NCI-H1694 treated with DMSO at 0.1 percent for 48 hours (cell line): Measurements from ENCODE around the gene RUBCN.

ENCODE experiments used
- DNase-seq: peaks from one replicate; lab custom pipeline; 2025; lab: John Stamatoyannopoulos, UW

Gene RUBCN

DNA sequence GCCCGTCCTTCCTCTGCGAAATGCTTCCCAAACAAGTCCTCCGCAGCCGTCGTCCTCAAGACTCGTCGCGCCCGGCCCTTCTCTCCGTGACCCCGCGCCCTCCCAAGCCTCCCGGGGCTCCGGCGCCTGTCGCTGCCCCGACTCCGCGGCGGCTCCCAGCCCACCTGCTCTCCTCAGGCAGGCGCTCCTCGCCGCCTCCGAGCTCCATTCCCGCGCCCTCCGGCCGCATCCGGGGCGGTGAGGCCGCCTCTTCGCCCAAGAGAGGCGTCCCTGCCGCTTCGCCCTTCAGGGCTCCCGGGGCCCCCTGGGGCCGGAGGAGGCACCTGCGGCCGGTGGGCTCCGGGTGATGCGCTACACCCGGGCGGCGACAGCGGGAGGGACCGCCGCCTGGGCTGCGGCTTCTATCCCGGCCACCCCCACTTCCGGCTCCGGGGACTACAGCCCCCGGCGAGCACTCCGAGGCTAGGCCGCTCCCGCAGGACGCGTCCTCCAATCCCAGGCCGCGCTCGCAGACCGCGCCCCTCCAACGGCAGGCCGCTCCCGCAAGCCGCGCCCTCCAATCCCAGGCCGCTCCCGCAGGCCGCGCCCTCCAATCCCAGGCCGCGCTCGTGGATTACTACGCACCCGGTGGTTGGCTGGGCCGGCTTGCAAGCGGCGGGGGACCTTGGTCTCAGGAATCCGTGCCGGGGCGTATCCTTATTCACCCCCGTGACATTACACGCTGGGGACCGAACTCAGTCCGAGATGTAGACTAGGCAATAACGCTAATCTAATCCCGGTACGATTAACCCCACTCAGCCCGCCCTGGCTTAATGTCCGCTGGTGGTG lies at the start of gene RUBCN:
Gene RUBCN, minus strand, starts transcription at position 414 of the 828 bp plus-strand sequence. Its CDS starts 185 bp downstream, at position 229.
- DNase-seq, result peak; percentile 93

DNA sequence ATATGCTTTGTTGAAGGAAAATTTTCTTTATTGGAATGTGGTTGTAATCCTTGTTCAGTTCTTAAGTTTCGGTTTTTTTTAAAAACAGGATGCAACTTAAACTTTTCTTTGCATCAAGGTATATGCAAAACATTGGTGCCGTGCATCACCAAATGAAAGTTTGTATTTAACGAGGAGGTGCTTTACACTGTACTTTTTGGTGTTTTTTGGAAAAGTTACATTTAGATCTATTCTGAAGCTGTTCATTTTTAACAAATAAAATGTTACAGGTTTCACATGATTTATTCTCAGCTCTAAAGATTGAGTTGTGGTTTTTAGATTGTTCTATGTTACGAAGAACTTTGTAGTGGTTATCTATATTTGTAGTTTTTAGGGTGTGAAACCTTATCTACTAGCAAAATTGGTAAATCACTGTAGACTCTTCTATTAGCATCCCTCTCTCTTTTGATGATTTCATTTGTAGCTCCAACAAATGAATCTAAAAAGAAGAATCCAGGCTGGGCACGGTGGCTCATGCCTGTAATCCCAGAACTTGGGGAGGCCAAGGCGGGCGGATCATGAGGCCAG lies 47.4 kb upstream of the RUBCN start:
- no peak for DNase-seq

DNA sequence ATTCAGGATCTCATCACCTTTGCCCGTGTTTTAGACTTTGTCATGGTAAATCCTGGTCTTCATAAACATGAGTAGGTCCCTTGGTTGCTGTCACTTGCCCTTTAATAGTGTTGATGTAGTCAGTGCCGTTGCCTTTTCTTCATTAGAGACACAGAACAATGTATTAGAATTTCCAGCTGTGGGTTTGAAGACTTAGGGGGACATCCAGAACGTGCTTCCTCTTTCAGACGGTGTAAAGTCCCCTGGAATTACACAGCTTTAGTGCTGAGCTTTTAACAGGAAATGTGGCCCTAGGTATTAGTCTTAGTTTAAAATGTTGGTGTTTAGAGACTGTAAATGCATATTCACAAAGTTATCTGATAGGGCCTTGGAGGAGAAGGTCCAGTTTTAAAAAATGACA lies 45.5 kb upstream of the RUBCN start:
- DNase-seq, result no peak

GRCh38 chr3:197775317-197775716 lies 38.6 kb upstream of the RUBCN start:
- DNase-seq, result no peak

DNA sequence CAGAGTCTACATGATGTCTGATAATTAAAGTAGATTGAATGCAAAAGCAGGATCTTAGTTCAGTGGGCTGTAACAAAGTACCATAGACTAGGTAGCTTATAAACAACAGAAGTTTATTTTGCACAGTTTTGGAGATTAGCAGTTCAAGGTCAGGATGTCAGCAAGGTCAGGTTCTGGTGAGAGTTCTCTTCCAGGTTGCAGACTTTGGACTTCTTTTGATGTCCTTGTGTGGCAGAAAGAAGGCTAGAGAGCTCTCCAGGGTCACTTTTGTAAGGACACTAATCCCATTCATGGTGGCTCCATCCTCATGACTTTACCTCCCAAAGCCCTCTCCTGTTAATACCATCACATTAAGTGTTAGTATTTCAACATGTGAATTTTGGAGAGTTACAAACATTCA lies 25.1 kb upstream of the RUBCN start:
- no peak for DNase-seq

GRCh38 chr3:197758512-197758911 lies 21.8 kb upstream of the RUBCN start:
- DNase-seq, result no peak

DNA sequence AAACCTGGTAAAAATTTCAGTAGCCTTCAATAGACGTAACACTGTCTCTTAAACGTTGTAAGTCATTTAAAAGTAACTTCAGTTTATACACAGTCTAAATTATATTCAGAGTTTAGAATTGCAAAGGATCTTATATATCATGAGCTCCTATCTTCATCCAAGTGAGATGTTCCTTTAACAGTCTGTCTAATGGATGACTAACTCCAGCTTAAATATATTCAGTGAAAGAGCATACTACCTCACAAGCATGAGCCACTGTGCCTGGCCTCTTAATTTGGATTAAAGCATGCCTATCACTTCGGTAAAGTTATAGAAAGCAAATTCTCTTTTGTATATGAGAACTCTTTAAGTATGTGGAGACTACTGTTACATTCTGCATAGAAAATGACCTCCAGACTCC lies 20.0 kb upstream of the RUBCN start:
- DNase-seq, result no peak

DNA sequence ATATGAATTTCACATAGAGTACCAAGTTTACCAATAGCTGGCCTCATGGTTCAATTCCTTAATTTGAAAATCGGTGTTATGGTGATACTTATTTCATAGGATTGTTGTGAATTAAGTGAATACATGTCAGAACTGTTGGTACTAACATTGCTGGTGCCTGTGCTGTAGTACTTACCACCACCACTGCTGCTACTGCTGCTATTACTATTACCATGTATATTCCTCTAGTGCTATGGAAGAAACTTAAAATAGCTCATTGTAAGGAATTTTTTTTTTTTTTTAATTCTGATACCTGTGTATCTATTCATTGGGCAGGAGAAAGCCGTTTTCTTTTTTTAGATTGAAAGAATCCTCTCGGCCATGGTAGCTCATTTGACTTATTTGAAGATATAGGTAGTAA lies 16.6 kb upstream of the RUBCN start:
- no peak for DNase-seq

DNA sequence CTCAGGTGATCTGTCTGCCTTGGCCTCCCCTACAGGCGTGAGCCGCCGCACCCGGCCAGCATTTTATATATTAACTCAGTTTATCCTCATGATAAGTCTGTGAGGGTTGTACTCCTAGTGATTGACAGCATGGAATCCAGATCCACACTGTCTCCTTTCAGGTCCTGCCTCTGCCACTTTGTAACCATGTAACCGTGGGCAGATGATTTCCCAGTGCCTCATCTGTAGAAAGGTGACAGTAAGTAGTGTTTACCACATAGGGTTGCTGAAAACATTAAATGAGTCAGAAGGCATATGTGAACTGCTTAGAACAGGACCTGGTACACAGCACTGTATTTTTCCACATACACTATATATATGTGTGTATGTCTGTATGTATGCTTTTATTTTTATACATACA lies 15.4 kb upstream of the RUBCN start:
- DNase-seq, result no peak

GRCh38 chr3:197750858-197751737 lies 14.4 kb upstream of the RUBCN start:
- DNase-seq, result no peak

DNA sequence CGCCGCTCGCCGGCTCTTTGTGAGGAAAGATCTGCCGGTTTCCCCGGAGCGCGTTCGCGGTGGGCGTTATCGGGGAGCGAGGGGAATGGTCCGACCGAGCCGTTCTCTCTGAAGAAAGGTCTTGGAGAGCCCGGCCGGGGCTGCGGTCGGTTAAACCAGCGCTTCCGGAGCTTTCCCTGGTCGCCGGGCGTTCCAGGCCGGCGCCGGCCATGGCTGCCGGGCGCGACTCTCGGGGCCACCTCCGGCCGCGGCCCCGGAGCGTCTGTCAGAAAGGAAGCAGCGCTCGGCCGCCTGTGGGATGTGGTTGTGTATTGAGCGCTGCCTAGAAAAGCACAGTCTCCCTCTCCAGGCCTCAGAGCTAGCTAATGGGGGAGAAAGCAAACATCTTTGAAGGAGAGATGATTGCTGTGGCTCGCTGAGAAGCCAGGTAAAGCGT lies 13.7 kb upstream of the RUBCN start:
- no peak for DNase-seq

- peak; percentile 83 for DNase-seq
Measured at GRCh38 chr3:197749601-197750395, 13.1 kb upstream of the RUBCN start, which contains the start of gene FYTTD1. FYTTD1 (plus strand) TSS chr3:197749883; CDS start chr3:197749972, 89 bp downstream.

DNA sequence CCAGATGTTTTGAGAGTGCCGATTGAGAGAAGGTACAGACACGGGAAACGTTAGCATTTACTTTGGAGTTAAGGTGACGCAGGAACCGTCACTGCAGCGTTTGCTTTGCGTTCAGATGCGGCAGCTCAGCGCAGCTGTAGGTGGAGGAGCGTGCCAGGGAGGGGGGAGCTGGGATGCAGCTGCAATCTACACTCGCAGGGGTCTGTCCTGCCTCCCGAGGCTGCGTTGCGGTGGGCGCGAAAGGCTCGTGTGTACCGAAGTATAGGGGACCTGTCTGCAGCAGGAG lies 12.6 kb upstream of the RUBCN start:
- DNase-seq, result peak; percentile 72

DNA sequence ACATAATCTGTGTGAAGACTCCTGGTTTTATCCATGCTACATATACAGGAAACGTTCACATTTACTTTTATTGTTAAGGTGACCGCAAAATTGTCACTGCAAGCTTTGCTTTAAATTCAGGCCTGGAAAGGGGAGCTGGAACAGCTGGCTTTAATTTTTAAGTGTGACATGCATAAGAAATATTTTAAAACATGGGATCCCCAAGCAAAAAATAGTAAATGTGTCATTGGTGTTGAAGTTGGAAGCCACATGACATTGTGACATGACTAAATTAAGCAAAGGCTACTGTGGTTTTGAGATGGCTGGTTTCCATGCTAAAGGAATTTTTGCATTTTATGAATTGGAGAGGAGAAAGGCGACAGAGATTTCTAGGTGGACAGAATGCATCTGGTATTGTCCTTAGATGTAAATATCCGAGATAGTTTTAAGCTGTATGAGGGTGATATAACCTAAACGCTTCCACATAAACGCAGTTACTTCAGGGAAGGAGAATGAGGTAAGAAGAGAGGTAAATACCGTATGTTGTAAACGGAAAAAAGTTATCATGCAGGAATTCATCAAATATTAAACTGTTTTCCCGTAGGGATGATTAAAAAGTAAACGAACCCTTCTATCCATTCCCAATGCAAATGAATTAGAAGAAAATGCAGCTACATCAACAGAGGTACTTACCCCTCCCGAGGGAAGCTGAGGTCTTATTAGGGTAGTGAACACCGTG lies 12.1 kb upstream of the RUBCN start:
- DNase-seq, result no peak

DNA sequence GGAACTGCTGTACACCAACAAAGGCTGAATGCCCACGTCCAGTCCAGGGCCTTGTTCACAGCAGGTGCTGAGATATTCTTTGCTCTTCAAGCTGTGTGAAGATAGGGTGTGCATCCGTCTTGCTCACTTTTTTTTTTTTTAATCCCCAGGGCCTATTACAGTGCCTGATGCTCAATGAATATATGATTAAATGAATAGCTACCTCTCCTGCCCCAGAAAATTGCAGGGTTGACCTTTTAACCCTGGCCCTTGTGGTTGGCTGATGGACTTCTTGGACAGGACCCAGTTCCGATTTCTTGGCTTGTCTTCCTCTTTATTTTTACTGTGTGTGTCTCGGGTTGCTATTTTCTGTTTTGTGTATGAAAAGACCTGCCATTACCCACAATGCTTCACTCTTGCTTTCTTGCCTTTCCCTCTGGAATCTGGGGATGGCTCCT lies 10.1 kb upstream of the RUBCN start:
- no peak for DNase-seq

- DNase-seq, result no peak
Measured at GRCh38 chr3:197746209-197746608, 9.5 kb upstream of the RUBCN start.

GRCh38 chr3:197742787-197743186 lies 6.1 kb upstream of the RUBCN start:
- DNase-seq, result no peak

DNA sequence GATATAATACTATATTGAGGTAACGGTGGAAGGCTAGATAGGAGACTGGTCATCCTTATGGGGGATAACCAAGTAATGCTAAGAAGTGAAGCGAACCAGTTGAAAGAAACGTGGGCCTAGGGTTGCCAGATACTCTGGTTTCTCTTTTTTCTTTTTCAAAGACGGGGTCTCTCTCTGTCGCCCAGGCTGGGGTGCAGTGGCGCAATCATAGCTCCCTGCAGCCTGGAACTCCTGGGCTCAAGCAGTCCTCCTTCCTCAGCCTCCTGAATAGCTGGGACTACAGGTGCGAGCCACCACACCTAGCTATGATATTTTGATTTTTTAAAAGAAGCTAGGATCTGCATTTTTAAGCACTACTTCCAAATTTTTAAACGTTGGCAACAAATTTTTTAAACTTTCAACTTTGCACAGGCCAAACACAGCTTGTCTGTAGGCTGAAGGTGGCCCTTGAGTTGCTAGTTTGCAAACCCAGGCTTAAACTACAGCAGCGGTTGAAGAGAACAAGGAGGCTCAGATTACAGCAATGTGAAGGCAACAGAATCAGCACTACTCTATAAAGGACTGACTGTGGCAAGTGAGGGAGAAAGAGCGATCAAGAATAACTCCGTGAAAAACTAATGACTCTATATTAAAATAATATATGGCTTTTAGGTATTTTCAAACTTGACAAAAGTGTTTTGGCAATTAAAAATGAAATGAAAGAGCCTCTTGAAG lies 1.2 kb upstream of the RUBCN start:
- no peak for DNase-seq

- DNase-seq, result no peak
Measured at GRCh38 chr3:197737319-197737649, 580 bp upstream of the RUBCN start.

DNA sequence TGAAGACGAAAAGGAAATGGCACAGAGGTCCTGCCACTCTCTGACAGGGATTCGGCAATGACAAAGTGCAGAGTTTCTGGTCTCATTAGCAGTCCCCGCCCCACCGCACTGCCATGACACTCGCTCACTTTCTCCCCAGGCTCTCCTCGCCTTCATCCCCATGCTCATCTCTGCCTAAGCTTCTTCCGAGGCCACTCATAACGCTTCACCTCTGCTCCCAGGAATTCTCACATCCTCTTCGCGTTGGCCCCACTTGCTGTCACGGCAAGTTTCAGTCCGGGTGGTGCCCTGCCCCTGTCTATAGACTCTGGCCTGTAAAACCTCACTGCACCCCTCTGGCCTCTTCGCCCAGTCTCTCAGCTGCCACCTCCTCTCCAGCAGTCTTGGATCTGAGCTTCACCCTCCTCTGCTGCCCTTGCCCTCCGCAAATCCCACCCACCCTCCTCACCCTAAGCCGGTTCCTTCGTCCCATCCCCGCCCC lies 654 bp downstream of the RUBCN start:
- no peak for DNase-seq
